Measurements from ENCODE around the gene PCDHB9. TPM values are rescaled to one million over a fixed set of nuclear protein-coding genes. Genes with fewer than 3 reads are reported as not detected.

PCDHB9 gene
- 0.02 to 0.07 TPM in 2 of 5 replicates, not detected in the others for total RNA-seq (2022; extraction: Qiagen RNA extraction)

DNA sequence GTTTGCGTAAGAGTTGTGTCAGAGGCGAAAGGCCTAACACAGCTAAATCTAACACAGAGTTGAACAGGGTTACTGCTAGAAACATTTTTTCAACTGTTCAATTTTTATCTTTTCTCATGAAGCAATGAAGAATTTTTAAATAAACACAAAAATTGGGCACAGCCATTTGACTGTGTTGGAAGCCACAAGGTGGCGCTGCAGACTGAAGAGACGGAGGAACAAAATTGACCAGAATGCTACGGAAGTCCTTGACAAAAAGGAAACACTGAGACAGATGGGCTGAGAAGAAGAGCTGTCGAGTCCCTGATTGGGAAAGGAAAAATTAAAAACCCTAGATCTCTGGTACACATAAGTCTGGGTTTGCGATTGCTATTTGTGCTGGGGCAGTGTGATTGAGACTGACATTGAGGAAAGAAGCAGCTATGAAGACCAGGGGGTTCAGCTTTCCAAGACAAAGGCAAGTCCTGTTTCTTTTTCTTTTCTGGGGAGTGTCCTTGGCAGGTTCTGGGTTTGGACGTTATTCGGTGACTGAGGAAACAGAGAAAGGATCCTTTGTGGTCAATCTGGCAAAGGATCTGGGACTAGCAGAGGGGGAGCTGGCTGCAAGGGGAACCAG is at the start of gene PCDHB9:
Gene PCDHB9, plus strand, starts transcription at position 265 of the 616 bp plus-strand sequence. Its CDS starts 158 bp downstream, at position 423.

DNA sequence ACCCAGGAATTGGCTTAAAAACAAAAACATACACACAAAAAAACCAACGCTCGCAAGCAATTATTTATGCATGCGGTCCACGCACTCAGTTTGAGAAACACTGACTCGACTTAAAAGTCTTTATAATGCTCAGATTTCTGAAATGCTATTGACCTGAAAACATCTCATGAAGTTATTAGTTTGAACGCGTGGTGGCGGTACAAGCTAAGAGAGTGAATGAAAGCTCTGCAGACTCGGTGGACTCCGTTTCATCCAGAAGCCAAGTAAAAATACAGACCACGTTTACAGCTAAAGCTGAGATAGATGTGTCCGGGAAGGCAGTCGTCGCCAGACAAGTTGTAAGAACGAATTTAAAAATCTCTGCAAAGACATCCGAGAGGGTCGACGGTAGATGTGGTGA is 37.1 kb upstream of the PCDHB9 start, which contains the start of gene PCDHB6:
Gene PCDHB6, plus strand, starts transcription at position 246 of the 400 bp plus-strand sequence. CDS start 201 bp downstream, outside the sequence.

DNA sequence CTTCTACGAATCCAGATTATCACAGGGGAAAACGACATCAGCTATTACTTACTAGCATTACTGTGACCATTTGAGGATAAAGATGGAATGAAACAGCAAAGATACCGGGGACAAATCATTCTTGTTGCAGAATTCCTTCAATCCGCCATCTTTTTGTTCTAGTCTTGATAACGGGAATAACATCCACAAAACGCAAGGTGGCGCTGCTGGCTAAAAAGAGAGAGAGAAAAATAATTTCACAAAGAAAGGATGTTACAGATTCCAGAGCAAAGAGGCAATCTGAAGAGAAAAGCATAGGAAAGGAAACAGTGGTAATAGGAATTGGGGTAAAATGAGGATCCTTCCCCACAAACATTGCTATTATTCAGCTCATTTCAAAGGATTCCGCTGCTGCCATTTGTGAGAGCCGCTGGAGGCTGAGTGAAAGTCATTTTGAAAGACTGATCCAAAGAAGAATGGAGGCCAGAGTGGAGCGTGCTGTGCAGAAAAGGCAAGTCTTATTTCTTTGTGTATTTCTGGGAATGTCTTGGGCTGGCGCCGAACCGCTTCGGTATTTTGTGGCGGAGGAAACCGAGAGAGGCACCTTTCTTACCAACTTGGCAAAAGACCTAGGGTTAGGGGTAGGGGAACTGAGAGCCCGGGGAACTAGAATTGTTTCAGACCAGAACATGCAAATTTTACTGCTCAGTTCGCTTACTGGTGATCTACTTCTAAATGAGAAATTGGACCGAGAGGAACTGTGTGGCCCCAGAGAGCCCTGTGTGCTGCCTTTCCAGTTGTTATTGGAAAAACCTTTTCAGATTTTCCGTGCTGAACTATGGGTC is 14.4 kb upstream of the PCDHB9 start, which contains the start of gene PCDHB7:
Gene PCDHB7, plus strand, starts transcription at position 264 of the 824 bp plus-strand sequence. Its CDS starts 192 bp downstream, at position 456.

DNA sequence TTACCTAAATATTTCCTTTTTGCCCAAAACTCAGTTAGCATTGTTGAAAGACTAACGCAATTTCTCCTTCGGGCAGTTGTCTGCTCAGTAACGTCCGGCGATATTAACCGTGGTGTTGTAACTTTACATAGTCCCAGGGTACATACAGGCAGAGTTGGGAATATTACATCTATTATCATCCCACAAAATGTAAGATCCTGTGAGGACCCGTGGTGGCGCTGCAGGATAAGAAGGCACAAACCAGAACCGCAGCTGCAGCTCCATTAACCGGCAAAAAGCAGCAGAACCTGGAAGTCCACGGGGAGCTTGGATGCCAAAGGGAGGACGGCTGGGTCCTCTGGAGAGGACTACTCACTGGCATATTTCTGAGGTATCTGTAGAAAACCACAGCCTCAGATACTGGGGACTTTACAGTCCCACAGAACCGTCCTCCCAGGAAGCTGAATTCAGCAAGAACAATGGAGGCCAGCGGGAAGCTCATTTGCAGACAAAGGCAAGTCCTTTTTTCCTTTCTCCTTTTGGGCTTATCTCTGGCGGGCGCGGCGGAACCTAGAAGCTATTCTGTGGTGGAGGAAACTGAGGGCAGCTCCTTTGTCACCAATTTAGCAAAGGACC is 9.3 kb upstream of the PCDHB9 start, which contains the start of gene PCDHB8:
Gene PCDHB8, plus strand, starts transcription at position 214 of the 615 bp plus-strand sequence. Its CDS starts 245 bp downstream, at position 459.

DNA sequence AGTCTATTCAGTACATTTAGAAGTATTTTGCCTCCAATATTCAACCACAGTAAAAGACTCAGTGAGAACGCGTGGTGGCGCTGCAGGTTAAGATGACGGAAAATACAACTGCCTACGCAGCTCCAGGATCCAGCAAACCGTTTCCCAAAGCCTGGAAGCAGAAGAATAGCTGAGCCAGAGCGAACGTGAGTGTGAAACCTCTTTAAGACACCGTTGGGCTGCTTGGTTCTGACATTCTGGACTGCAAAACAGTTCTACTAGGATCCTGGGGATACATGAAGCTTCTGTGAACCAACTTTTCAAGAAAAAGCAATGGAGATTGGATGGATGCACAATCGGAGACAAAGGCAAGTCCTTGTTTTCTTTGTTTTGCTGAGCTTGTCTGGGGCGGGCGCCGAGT is 4.7 kb upstream of the PCDHB9 start, which contains the start of gene PCDHB16:
Gene PCDHB16, plus strand, starts transcription at position 140 of the 400 bp plus-strand sequence. Its CDS starts 173 bp downstream, at position 313.

DNA sequence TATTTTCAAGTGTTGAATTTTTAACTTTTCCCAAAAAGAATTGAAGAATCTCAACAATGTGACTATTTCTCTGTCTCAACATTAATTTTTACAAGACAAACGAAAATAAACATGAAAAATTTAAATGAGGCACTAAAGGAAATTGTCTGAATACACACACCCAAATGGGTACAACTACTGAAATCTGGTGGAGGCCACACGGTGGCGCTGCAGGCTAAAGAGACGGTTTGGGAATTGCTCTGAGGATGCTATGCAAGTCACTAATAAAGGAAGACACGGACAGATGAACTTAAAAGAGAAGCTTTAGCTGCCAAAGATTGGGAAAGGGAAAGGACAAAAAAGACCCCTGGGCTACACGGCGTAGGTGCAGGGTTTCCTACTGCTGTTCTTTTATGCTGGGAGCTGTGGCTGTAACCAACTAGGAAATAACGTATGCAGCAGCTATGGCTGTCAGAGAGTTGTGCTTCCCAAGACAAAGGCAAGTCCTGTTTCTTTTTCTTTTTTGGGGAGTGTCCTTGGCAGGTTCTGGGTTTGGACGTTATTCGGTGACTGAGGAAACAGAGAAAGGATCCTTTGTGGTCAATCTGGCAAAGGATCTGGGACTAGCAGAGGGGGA is 5.3 kb downstream of the PCDHB9 start, which contains the start of gene PCDHB10:
Gene PCDHB10, plus strand, starts transcription at position 244 of the 616 bp plus-strand sequence. Its CDS starts 200 bp downstream, at position 444.

DNA sequence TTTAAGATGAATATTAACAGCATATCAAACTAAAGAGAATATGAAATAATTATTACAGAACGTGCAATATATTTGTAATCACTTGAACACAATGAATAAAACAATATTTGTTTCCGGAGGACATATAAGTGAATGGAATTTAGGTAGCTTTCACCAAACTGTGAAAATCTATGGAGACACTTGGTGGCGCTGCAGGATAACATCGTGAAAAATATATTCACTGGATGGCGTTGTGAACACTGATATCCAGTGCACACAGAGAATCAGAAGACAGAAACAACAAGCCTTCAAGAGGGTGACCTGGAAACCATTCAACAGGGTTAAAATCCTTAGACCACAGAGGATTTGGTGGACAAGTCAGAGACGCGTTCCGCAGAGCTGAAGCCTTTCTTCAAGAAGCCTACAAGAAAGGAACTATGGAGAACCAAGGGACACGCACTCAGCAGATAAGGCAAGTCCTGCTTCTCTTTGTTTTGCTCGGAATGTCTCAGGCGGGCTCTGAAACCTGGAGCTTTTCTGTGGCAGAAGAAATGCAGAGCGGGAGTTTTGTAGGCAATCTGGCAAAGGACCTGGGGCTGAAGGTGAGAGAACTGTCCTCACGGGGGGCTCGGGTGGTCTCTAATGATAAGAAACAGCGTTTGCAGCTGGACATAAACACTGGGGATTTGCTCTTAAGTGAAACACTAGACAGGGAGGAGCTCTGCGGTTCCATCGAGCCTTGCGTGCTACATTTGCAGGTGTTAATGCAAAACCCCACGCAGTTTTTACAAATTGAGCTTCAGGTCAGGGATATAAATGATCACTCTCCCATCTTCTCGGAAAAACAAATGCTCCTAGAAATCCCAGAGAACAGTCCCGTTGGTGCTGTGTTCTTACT is 12.6 kb downstream of the PCDHB9 start, which contains the start of gene PCDHB11:
Gene PCDHB11, plus strand, starts transcription at position 269 of the 877 bp plus-strand sequence. Its CDS starts 148 bp downstream, at position 417.

DNA sequence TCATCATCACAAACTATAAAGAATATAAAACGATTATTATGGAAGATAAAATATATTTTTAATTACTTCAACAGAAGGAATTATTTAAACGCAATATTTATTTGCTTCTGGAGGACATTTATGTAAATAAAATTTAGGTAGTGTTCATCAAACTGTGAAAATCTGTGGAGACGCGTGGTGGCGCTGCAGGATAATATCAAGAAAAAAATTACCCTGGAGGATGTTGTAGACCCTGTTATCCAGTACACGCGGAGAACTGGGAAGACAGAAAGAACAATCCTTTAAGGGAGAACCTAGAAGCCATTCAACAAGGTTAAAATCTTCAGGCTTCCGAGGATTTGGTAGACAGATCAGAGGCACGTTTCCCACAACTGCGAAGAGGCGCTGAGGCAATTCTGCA is 21.5 kb downstream of the PCDHB9 start, which contains the start of gene PCDHB12:
Gene PCDHB12, plus strand, starts transcription at position 242 of the 400 bp plus-strand sequence. CDS start 189 bp downstream, outside the sequence.

DNA sequence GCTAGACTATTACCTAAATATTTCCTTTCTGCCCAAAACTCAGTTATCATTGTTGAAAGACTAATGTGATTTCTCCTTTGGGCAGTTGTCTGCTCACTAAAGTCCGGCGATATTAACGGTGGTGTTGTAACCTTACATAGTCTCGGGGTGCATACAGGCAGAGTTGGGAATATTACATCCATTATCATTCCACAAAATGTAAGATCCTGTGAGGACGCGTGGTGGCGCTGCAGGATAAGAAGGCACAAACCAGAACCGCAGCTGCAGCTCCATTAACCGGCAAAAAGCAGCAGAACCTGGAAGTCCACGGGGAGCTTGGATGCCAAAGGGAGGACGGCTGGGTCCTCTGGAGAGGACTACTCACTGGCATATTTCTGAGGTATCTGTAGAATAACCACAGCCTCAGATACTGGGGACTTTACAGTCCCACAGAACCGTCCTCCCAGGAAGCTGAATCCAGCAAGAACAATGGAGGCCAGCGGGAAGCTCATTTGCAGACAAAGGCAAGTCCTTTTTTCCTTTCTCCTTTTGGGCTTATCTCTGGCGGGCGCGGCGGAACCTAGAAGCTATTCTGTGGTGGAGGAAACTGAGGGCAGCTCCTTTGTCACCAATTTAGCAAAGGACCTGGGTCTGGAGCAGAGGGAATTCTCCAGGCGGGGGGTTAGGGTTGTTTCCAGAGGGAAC is 26.8 kb downstream of the PCDHB9 start, which contains the start of gene PCDHB13:
Gene PCDHB13, plus strand, starts transcription at position 264 of the 684 bp plus-strand sequence. Its CDS starts 205 bp downstream, at position 469.

DNA sequence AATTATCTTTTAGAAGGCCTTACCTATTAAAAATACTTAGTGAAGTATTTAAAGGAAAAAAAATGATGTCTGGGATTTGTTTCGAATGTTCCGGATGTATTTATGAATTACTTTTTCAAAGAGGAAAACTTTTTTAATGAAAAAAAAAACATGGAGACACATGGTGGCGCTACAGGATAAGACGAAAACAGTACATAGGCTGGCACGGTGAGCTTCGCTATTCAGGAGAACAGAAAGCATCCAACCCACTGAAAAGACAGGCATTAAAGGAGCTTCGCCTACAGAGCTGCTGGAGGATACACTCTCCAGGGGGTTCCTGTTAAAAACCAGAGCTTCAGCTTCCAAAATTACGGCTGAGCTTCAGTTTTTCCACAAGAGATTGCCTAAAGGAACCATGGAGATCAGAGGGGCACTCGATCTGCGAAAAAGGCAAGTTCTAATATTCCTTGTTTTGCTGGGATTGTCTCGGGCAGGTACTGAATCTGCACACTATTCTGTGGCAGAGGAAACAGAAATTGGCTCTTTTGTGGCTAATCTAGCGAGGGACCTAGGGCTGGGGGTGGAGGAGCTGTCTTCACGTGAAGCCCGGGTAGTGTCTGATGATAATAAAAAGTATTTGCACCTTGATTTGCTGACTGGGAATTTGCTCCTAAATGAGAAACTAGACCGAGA is 36.3 kb downstream of the PCDHB9 start, which contains the start of gene PCDHB14:
Gene PCDHB14, plus strand, starts transcription at position 232 of the 672 bp plus-strand sequence. Its CDS starts 163 bp downstream, at position 395.

Other genes starting within 250 kb of the PCDHB9 start
- 3.2 to 4.6 TPM (median 4.2 TPM) in 5 replicates for gene PCDHAC2, start 220.7 kb upstream of the PCDHB9 start, total RNA-seq (2022; extraction: Qiagen RNA extraction)
- gene PCDHB1, start 135.8 kb upstream of the PCDHB9 start, total RNA-seq (2022; extraction: Qiagen RNA extraction), result not detected in 5 replicates
- gene PCDHB2, start 92.5 kb upstream of the PCDHB9 start, total RNA-seq (2022; extraction: Qiagen RNA extraction), result 3.1 to 3.9 TPM (median 3.5 TPM) in 5 replicates
- 0.04 to 0.30 TPM (median 0.15 TPM) in 4 of 5 replicates, not detected in the other for gene PCDHB3, start 86.7 kb upstream of the PCDHB9 start, total RNA-seq (2022; extraction: Qiagen RNA extraction)
- 0.02 to 0.12 TPM (median 0.02 TPM) in 3 of 5 replicates, not detected in the others for gene PCDHB4, start 65.3 kb upstream of the PCDHB9 start, total RNA-seq (2022; extraction: Qiagen RNA extraction)
- 1.1 to 1.6 TPM (median 1.4 TPM) in 5 replicates for gene PCDHB5, start 52.0 kb upstream of the PCDHB9 start, total RNA-seq (2022; extraction: Qiagen RNA extraction)
- gene PCDHB6, start 37.1 kb upstream of the PCDHB9 start, total RNA-seq (2022; extraction: Qiagen RNA extraction), result 0.74 to 1.2 TPM (median 0.88 TPM) in 5 replicates
- 0.02 TPM in 1 of 5 replicates, not detected in the others for gene PCDHB7, start 14.5 kb upstream of the PCDHB9 start, total RNA-seq (2022; extraction: Qiagen RNA extraction)
- gene PCDHB8, start 9.4 kb upstream of the PCDHB9 start, total RNA-seq (2022; extraction: Qiagen RNA extraction), result 0.15 to 0.41 TPM (median 0.29 TPM) in 5 replicates
- 0.05 to 0.15 TPM (median 0.09 TPM) in 5 replicates for gene PCDHB16, start 4.8 kb upstream of the PCDHB9 start, total RNA-seq (2022; extraction: Qiagen RNA extraction)
- gene PCDHB10, start 5.2 kb downstream of the PCDHB9 start, total RNA-seq (2022; extraction: Qiagen RNA extraction), result 0.06 to 0.08 TPM (median 0.07 TPM) in 3 of 5 replicates, not detected in the others
- gene PCDHB11, start 12.5 kb downstream of the PCDHB9 start, total RNA-seq (2022; extraction: Qiagen RNA extraction), result 0.07 to 0.08 TPM (median 0.07 TPM) in 4 of 5 replicates, not detected in the other
- 0.03 to 0.05 TPM in 2 of 5 replicates, not detected in the others for gene PCDHB12, start 21.6 kb downstream of the PCDHB9 start, total RNA-seq (2022; extraction: Qiagen RNA extraction)
- gene PCDHB13, start 26.8 kb downstream of the PCDHB9 start, total RNA-seq (2022; extraction: Qiagen RNA extraction), result 0.04 to 0.09 TPM (median 0.07 TPM) in 5 replicates
- gene PCDHB14, start 36.2 kb downstream of the PCDHB9 start, total RNA-seq (2022; extraction: Qiagen RNA extraction), result 0.01 to 0.09 TPM (median 0.06 TPM) in 5 replicates
- 0.05 to 0.16 TPM (median 0.05 TPM) in 5 replicates for gene PCDHB15, start 58.2 kb downstream of the PCDHB9 start, total RNA-seq (2022; extraction: Qiagen RNA extraction)
- gene SLC25A2, start 116.9 kb downstream of the PCDHB9 start, total RNA-seq (2022; extraction: Qiagen RNA extraction), result not detected in 5 replicates
- 61.8 to 74.9 TPM (median 70.3 TPM) in 5 replicates for gene TAF7, start 133.6 kb downstream of the PCDHB9 start, total RNA-seq (2022; extraction: Qiagen RNA extraction)
- gene PCDHGA1, start 143.4 kb downstream of the PCDHB9 start, total RNA-seq (2022; extraction: Qiagen RNA extraction), result 0.22 to 0.32 TPM (median 0.26 TPM) in 5 replicates
- 0.46 to 0.83 TPM (median 0.69 TPM) in 5 replicates for gene PCDHGA2, start 151.6 kb downstream of the PCDHB9 start, total RNA-seq (2022; extraction: Qiagen RNA extraction)
- 0.02 to 0.05 TPM (median 0.03 TPM) in 4 of 5 replicates, not detected in the other for gene PCDHGA3, start 156.7 kb downstream of the PCDHB9 start, total RNA-seq (2022; extraction: Qiagen RNA extraction)
- 1.5 to 2.2 TPM (median 1.8 TPM) in 5 replicates for gene PCDHGB1, start 162.9 kb downstream of the PCDHB9 start, total RNA-seq (2022; extraction: Qiagen RNA extraction)
- gene PCDHGA4, start 167.9 kb downstream of the PCDHB9 start, total RNA-seq (2022; extraction: Qiagen RNA extraction), result 0.08 to 0.21 TPM (median 0.14 TPM) in 5 replicates
- gene PCDHGB2, start 172.8 kb downstream of the PCDHB9 start, total RNA-seq (2022; extraction: Qiagen RNA extraction), result 0.05 to 0.16 TPM (median 0.11 TPM) in 5 replicates
- gene PCDHGA5, start 177.0 kb downstream of the PCDHB9 start, total RNA-seq (2022; extraction: Qiagen RNA extraction), result 0.09 to 0.21 TPM (median 0.15 TPM) in 5 replicates
- gene PCDHGB3, start 183.1 kb downstream of the PCDHB9 start, total RNA-seq (2022; extraction: Qiagen RNA extraction), result 0.09 to 0.43 TPM (median 0.21 TPM) in 5 replicates
- 0.12 to 0.32 TPM (median 0.29 TPM) in 5 replicates for gene PCDHGA6, start 186.7 kb downstream of the PCDHB9 start, total RNA-seq (2022; extraction: Qiagen RNA extraction)
- 0.73 to 1.1 TPM (median 0.95 TPM) in 5 replicates for gene PCDHGA7, start 195.6 kb downstream of the PCDHB9 start, total RNA-seq (2022; extraction: Qiagen RNA extraction)
- gene PCDHGB4, start 200.5 kb downstream of the PCDHB9 start, total RNA-seq (2022; extraction: Qiagen RNA extraction), result 0.50 to 1.2 TPM (median 0.97 TPM) in 5 replicates
- 0.03 to 0.05 TPM (median 0.04 TPM) in 3 of 5 replicates, not detected in the others for gene PCDHGA8, start 205.5 kb downstream of the PCDHB9 start, total RNA-seq (2022; extraction: Qiagen RNA extraction)
- gene PCDHGB5, start 210.8 kb downstream of the PCDHB9 start, total RNA-seq (2022; extraction: Qiagen RNA extraction), result 2.0 to 2.7 TPM (median 2.5 TPM) in 5 replicates
- gene PCDHGA9, start 215.6 kb downstream of the PCDHB9 start, total RNA-seq (2022; extraction: Qiagen RNA extraction), result 0.04 to 0.07 TPM (median 0.05 TPM) in 4 of 5 replicates, not detected in the other
- gene PCDHGB6, start 220.9 kb downstream of the PCDHB9 start, total RNA-seq (2022; extraction: Qiagen RNA extraction), result 0.08 to 0.15 TPM (median 0.13 TPM) in 5 replicates
- 0.02 TPM in 2 of 5 replicates, not detected in the others for gene PCDHGA10, start 225.8 kb downstream of the PCDHB9 start, total RNA-seq (2022; extraction: Qiagen RNA extraction)
- 0.02 to 0.11 TPM (median 0.07 TPM) in 5 replicates for gene PCDHGB7, start 230.5 kb downstream of the PCDHB9 start, total RNA-seq (2022; extraction: Qiagen RNA extraction)
- gene PCDHGA11, start 233.9 kb downstream of the PCDHB9 start, total RNA-seq (2022; extraction: Qiagen RNA extraction), result 0.02 to 0.03 TPM in 2 of 5 replicates, not detected in the others
- gene PCDHGA12, start 243.3 kb downstream of the PCDHB9 start, total RNA-seq (2022; extraction: Qiagen RNA extraction), result not detected in 5 replicates

Data from A549 treated with dexamethasone at 1 μM for 4 hours (cell line).